ENCODE data around the gene CDKAL1.

DNA sequence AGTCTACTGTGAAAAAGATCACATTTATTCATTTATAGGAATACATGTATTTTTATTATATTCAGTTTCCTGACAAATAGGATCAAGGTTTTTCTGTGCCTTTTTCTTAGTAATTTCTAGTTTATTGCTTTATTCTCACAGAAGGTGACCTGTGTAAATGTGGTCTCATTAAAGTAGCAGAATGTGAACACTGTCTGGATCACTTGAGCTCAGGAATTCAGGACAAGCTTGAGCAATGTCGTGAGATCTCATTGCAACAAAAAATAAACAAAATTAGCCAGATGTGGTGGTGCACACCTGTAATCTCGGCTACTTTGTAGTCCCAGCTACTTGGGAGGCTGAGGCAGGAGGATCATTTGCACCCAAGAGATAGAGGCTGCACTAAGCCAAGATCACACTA lies 516.7 kb downstream of the CDKAL1 start:
- TF ChIP-seq, protein P1, sequence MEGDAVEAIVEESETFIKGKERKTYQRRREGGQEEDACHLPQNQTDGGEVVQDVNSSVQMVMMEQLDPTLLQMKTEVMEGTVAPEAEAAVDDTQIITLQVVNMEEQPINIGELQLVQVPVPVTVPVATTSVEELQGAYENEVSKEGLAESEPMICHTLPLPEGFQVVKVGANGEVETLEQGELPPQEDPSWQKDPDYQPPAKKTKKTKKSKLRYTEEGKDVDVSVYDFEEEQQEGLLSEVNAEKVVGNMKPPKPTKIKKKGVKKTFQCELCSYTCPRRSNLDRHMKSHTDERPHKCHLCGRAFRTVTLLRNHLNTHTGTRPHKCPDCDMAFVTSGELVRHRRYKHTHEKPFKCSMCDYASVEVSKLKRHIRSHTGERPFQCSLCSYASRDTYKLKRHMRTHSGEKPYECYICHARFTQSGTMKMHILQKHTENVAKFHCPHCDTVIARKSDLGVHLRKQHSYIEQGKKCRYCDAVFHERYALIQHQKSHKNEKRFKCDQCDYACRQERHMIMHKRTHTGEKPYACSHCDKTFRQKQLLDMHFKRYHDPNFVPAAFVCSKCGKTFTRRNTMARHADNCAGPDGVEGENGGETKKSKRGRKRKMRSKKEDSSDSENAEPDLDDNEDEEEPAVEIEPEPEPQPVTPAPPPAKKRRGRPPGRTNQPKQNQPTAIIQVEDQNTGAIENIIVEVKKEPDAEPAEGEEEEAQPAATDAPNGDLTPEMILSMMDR (IDR thresholded peaks at IDR 0.05): no peak
- no peak for TF ChIP-seq EP300 (IDR thresholded peaks at IDR 0.05)

All from esophagus muscularis mucosa (tissue), 3 donors.